Measurements from ENCODE around the gene QRICH1. TPM values are rescaled to one million over a fixed set of nuclear protein-coding genes. Genes with fewer than 3 reads are reported as not detected.

QRICH1 gene
- total RNA-seq, 2 experiments from 2014 or later: 210 to 255 TPM

- no peaks in the 10 kb centered on the region for H3K4me1 Mint-ChIP-seq (ENCODE audit: low read depth)
- no peaks in the 10 kb centered on the region for H3K9me3 Mint-ChIP-seq
- ATAC-seq (ENCODE audit: poor library complexity) (no peak), DNase-seq (no peak)
- Histone ChIP-seq H3K9me3 (ENCODE audit: control insufficient read depth in 1 of 2, insufficient read depth in 1 of 2, low read length in 2 of 2) (no peaks in the 10 kb centered on the region), H3K36me3 (ENCODE audit: insufficient read depth, low read length) (no peaks in the 10 kb centered on the region), H3K27me3 (ENCODE audit: control insufficient read depth in 1 of 2, insufficient read depth in 2 of 2, low read length in 2 of 2) (peaks cover 12 to 18% of the 10 kb centered on the region in 2 experiments), H3K27ac (ENCODE audit: low read depth in 1 of 2, low read length in 2 of 2) (no peak overlapping the region), H3K4me3 (ENCODE audit: low read length) (no peak overlapping the region), H3K4me1 (ENCODE audit: insufficient read depth, low read length) (peaks cover 4% of the 10 kb centered on the region)
- H3K4me3 Mint-ChIP-seq: no peak overlapping the region
- ChIA-PET POLR2A (no interaction called here), CTCF (no interaction called here)
- H3K27me3 Mint-ChIP-seq: peaks cover 52% of the 10 kb centered on the region
- no peaks in the 10 kb centered on the region for H3K36me3 Mint-ChIP-seq (ENCODE audit: low read depth)
- intact Hi-C loops (cut with DNase I, micrococcal nuclease): no loop called here
- TF ChIP-seq CTCF (IDR thresholded peaks at IDR 0.05): no peak
- H3K27ac Mint-ChIP-seq: no peak overlapping the region
Observed at GRCh38 chr3:49135499-49135898, 41.6 kb upstream of the QRICH1 start.

GRCh38 chr3:49134471-49135265 is 40.8 kb upstream of the QRICH1 start:
- H3K27ac ChIP-seq (ENCODE audit: low read depth in 1 of 2, low read length in 2 of 2): no peak overlapping the region
- no peak overlapping the region for H3K4me3 ChIP-seq (ENCODE audit: low read length)
- no peaks in the 10 kb centered on the region for H3K36me3 ChIP-seq (ENCODE audit: insufficient read depth, low read length)
- no peaks in the 10 kb centered on the region for H3K36me3 Mint-ChIP-seq (ENCODE audit: low read depth)
- intact Hi-C loops (cut with DNase I, micrococcal nuclease): no loop called here
- no peaks in the 10 kb centered on the region for H3K4me1 Mint-ChIP-seq (ENCODE audit: low read depth)
- H3K27me3 ChIP-seq (ENCODE audit: control insufficient read depth in 1 of 2, insufficient read depth in 2 of 2, low read length in 2 of 2): peaks cover 12 to 18% of the 10 kb centered on the region in 2 experiments
- no peaks in the 10 kb centered on the region for H3K9me3 ChIP-seq (ENCODE audit: control insufficient read depth in 1 of 2, insufficient read depth in 1 of 2, low read length in 2 of 2)
- no peak for DNase-seq
- CTCF ChIA-PET: no interaction called here
- POLR2A ChIA-PET: no interaction called here
- H3K4me1 ChIP-seq (ENCODE audit: insufficient read depth, low read length): peaks cover 4% of the 10 kb centered on the region
- no peak for TF ChIP-seq CTCF (IDR thresholded peaks at IDR 0.05)
- H3K4me3 Mint-ChIP-seq: no peak overlapping the region
- H3K27ac Mint-ChIP-seq: no peak overlapping the region
- no peaks in the 10 kb centered on the region for H3K9me3 Mint-ChIP-seq
- peaks cover 46% of the 10 kb centered on the region for H3K27me3 Mint-ChIP-seq
- ATAC-seq (ENCODE audit: poor library complexity): no peak

- intact Hi-C loops (cut with DNase I, micrococcal nuclease): no loop called here
- ChIA-PET POLR2A (interaction anchor here (0.8 kb wide), 1 partner anchor 20 kb away, joined by 3 read pairs; no protein-coding TSS in a partner anchor), CTCF (no interaction called here)
- Histone ChIP-seq H3K9me3 (ENCODE audit: control insufficient read depth in 1 of 2, insufficient read depth in 1 of 2, low read length in 2 of 2) (no peaks in the 10 kb centered on the region), H3K27ac (ENCODE audit: low read depth in 1 of 2, low read length in 2 of 2) (no peak overlapping the region), H3K36me3 (ENCODE audit: insufficient read depth, low read length) (no peaks in the 10 kb centered on the region), H3K4me3 (ENCODE audit: low read length) (no peak overlapping the region), H3K4me1 (ENCODE audit: insufficient read depth, low read length) (peaks cover 4% of the 10 kb centered on the region), H3K27me3 (ENCODE audit: control insufficient read depth in 1 of 2, insufficient read depth in 2 of 2, low read length in 2 of 2) (peaks cover 12 to 18% of the 10 kb centered on the region in 2 experiments)
- ATAC-seq (ENCODE audit: poor library complexity) (no peak), DNase-seq (peak in 1 of 14 experiments; percentile 25)
- Mint-ChIP-seq H3K27ac (no peak overlapping the region), H3K9me3 (no peaks in the 10 kb centered on the region), H3K27me3 (peaks cover 46% of the 10 kb centered on the region), H3K36me3 (ENCODE audit: low read depth) (no peaks in the 10 kb centered on the region), H3K4me1 (ENCODE audit: low read depth) (no peaks in the 10 kb centered on the region), H3K4me3 (no peak overlapping the region)
- no peak for TF ChIP-seq CTCF (IDR thresholded peaks at IDR 0.05)
Observed at GRCh38 chr3:49133226-49133951, 39.5 kb upstream of the QRICH1 start.
